Transverse colon (tissue), 4 donors: ENCODE measurements around the gene COQ2.

Experiments
- CTCF ChIP-seq, 5 experiments: fragments of 200-600 bp in 3 of 5; fragments of 450-650 bp in 2 of 5; sonication (generic) in 3 of 5; IDR thresholded peaks; 1 replicate in 2 of 5; 2 replicates in 3 of 5; pipeline ENCODE4 v1.5.1; 2016 to 2017; ENCODE audit warnings: antibody characterized with exemption in 5 of 5, inconsistent platforms in 3 of 5, mild to moderate bottlenecking in 2 of 5, moderate library complexity in 1 of 5
- EP300 ChIP-seq: sonication (generic); formaldehyde crosslinking; IDR thresholded peaks from one replicate; pipeline ENCODE4 v1.6.1; 2017; ENCODE audit warnings: antibody characterized with exemption, low read depth
- POLR2A ChIP-seq: fragments of 450-650 bp; IDR thresholded peaks from one replicate; pipeline ENCODE4 v1.6.1; 2016; ENCODE audit warnings: antibody characterized with exemption, mild to moderate bottlenecking, moderate library complexity
- POLR2AphosphoS5 ChIP-seq, 3 donors: sonication (generic); formaldehyde crosslinking; IDR thresholded peaks; one replicate each; pipeline ENCODE4 v1.6.1; 2016; ENCODE audit warnings: antibody characterized with exemption in 3 of 3

- TF ChIP-seq CTCF (IDR thresholded peaks at IDR 0.05) (no peak), POLR2AphosphoS5 (IDR thresholded peaks at IDR 0.05) (no peak), POLR2A (no peak), EP300 (no peak)
Observed at GRCh38 chr4:83305187-83305586, 20.6 kb upstream of the COQ2 start.
